ENCODE data around the gene AKR1B15. TPM values are rescaled to one million over a fixed set of nuclear protein-coding genes. Genes with fewer than 3 reads are reported as not detected.
"Not testable (repeated sequence)": the region's sequence is repeated elsewhere in the genome, so short reads cannot be mapped to it uniquely, and the experiment has no call there.

Gene AKR1B15
- total and polyA plus RNA-seq, 8 donors, result 0.25 TPM; not detected in 7

DNA sequence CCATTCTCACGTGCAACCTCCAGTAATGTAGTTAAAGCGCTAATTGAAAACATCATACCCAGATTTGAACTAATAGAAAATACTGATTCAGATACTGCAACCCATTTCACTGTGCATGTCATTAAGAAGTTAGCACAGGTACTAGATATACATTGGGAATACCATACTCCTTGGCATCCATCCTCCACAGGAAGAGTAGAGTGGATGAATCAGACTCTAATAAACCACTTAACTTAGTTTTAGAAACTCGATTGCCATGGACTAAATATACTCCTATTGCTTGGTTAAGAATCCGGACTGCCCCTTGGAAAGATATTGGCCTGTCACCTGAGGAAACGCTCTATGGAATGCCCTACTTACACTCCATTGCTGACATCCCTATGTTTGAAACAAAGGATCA is 9.5 kb downstream of the AKR1B15 start:
- no peak for DNase-seq
- intact Hi-C loops (cut with DNase I), result no loop called here

DNA sequence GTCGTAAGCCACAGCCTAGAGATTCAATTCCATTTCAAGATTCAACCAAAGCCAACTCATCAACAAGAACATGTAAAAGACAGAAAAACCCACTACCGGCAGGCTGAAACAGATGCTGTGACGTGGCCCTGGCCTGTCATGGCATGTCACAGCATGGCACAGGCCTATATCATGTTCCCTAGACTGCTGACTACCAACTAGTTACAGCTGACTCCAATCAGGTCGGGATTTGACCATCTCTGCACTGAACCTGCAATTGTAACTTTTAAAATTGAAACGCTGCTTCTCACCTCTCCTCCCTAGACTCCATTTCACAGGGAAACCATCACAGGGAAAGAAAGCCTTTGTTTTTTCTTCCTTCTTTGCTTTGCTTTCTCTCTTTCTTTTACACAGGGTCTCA is 12.7 kb downstream of the AKR1B15 start:
- WGBS, 2 donors, result 80 to 82% methylated on average over 4 to 5 of the region's 5 CpGs
- ATAC-seq; H3K27ac ChIP-seq; H3K4me1 ChIP-seq; H3K4me3 ChIP-seq; DNase-seq; H3K27me3 ChIP-seq; intact Hi-C loops (cut with DNase I); FAIRE-seq; H3K36me3 ChIP-seq; H3K9me3 ChIP-seq: not testable (repeated sequence)

More for the DNA sequence above, 9.5 kb downstream of the AKR1B15 start:
- FAIRE-seq (no peak), ATAC-seq (no peak)
- no peak overlapping the region for H3K4me3 ChIP-seq
- no peaks in the 10 kb centered on the region for H3K4me1 ChIP-seq
- no peaks in the 10 kb centered on the region for H3K9me3 ChIP-seq
- no peaks in the 10 kb centered on the region for H3K36me3 ChIP-seq
- H3K27me3 ChIP-seq, result no peaks in the 10 kb centered on the region
- WGBS, 2 donors, result 83 to 85% methylated on average over 5 of the region's 5 CpGs
- no peak overlapping the region for H3K27ac ChIP-seq
- TF ChIP-seq, protein P1, sequence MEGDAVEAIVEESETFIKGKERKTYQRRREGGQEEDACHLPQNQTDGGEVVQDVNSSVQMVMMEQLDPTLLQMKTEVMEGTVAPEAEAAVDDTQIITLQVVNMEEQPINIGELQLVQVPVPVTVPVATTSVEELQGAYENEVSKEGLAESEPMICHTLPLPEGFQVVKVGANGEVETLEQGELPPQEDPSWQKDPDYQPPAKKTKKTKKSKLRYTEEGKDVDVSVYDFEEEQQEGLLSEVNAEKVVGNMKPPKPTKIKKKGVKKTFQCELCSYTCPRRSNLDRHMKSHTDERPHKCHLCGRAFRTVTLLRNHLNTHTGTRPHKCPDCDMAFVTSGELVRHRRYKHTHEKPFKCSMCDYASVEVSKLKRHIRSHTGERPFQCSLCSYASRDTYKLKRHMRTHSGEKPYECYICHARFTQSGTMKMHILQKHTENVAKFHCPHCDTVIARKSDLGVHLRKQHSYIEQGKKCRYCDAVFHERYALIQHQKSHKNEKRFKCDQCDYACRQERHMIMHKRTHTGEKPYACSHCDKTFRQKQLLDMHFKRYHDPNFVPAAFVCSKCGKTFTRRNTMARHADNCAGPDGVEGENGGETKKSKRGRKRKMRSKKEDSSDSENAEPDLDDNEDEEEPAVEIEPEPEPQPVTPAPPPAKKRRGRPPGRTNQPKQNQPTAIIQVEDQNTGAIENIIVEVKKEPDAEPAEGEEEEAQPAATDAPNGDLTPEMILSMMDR (IDR thresholded peaks at IDR 0.05), result no peak

DNA sequence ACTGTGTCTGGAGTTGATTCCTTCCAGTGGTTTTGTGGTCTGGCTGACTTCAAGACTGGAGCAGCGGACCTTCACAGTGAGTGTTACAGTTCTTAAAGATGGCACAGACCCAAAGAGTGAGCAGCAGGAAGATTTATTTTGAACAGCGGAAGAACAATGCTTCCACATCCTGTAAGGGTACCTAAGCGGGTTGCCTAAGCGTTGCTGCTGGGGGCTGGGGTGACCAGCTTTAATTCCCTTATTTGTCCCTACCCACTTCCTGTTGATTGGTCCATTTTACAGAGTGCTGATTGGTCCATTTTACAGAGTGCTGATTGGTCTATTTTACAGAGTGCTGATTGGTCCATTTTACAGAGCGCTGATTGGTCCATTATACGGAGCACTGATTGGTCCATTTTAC is 13.2 kb downstream of the AKR1B15 start:
- ATAC-seq (peak in 1 of 4 donors; percentile 38), FAIRE-seq (no peak), DNase-seq (no peak)
- Histone ChIP-seq H3K4me3 (no peak overlapping the region), H3K36me3 (no peaks in the 10 kb centered on the region), H3K4me1 (no peaks in the 10 kb centered on the region), H3K27me3 (no peaks in the 10 kb centered on the region), H3K27ac (no peak overlapping the region), H3K9me3 (no peaks in the 10 kb centered on the region)
- 88 to 93% methylated on average over 6 of the region's 6 CpGs for WGBS, 2 donors
- intact Hi-C loops (cut with DNase I), result no loop called here
- TF ChIP-seq, protein P1 (IDR thresholded peaks at IDR 0.05), result no peak

DNA sequence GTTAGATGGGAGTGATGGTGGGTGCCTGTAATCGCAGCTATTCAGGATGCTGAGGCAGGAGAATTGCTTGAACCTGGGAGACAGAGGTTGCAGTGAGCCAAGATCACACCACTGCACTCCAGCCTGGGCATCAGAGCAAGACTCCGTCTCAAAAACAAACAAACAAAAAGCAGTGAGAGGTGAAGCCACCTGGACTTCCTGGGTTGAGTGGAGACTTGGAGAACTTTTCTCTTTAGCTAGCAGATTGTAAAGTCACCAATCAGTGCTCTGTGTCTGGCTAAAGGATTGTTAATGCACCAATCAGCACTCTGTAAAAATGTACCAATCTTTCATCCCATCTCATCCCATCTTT is 14.5 kb downstream of the AKR1B15 start:
- intact Hi-C loops (cut with DNase I); FAIRE-seq; H3K4me3 ChIP-seq; ATAC-seq; H3K27ac ChIP-seq; H3K36me3 ChIP-seq; H3K27me3 ChIP-seq; DNase-seq; H3K9me3 ChIP-seq; H3K4me1 ChIP-seq: not testable (repeated sequence)
- 64 to 87% methylated on average over 2 of the region's 2 CpGs for WGBS, 2 donors

DNA sequence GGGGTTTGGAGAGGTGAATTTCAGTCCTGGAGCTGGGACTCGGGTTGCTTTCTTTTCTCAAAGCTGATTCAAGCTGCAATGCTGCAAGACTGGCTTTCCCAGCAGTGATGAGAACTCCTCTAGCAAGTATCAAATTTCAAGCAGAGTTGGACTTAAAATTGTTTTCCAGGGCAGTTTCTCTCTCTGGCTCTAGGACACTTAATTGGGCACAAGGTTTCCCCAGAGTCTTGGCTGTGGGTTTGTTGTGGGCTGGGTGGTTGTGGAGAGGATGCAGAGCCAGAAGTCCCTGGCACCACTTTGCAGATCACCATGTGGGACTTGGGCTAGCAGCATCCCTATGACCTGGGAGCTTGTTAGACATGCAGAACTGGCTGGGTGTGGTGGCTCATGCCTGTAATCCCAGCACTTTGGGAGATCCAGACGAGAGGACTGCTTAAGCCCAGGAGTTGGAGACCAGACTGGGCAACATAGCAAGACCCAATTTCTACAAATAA is 16.8 kb downstream of the AKR1B15 start:
- Histone ChIP-seq H3K36me3 (no peaks in the 10 kb centered on the region), H3K27me3 (no peaks in the 10 kb centered on the region), H3K9me3 (no peaks in the 10 kb centered on the region), H3K27ac (no peak overlapping the region), H3K4me3 (no peak overlapping the region), H3K4me1 (no peaks in the 10 kb centered on the region)
- ATAC-seq (peak in 1 of 4 donors; percentile 41), FAIRE-seq (no peak), DNase-seq (no peak)
- WGBS, 2 donors, result 64 to 71% methylated on average over 2 of the region's 2 CpGs
- intact Hi-C loops (cut with DNase I), result no loop called here
- TF ChIP-seq, protein P1 (IDR thresholded peaks at IDR 0.05), result no peak

DNA sequence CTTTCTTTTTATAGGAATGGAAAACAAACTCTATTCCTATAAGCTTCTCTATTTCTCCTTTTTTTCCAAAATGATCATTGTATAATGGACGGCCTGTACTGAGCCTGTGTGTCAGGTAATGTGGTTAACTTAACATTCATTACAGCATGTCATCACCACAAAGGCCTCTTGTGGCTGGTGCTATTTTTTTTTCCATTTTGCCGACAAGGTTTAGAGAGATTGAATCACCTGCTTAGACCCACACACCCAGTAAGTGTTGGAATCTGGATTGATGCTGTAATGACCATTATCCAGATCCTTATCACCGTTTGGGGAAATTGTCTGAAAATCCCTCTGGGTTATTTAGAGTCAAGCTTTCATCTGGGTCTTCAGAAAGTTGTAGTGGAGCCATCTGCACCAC is 18.5 kb downstream of the AKR1B15 start:
- FAIRE-seq (no peak), ATAC-seq (no peak), DNase-seq (no peak)
- Histone ChIP-seq H3K9me3 (no peaks in the 10 kb centered on the region), H3K36me3 (no peaks in the 10 kb centered on the region), H3K4me1 (no peaks in the 10 kb centered on the region), H3K4me3 (no peak overlapping the region), H3K27me3 (no peaks in the 10 kb centered on the region), H3K27ac (no peak overlapping the region)
- intact Hi-C loops (cut with DNase I), result no loop called here
- WGBS, 2 donors, result 39 to 45% methylated on average over 3 of the region's 3 CpGs
- TF ChIP-seq, protein P1 (IDR thresholded peaks at IDR 0.05), result no peak

DNA sequence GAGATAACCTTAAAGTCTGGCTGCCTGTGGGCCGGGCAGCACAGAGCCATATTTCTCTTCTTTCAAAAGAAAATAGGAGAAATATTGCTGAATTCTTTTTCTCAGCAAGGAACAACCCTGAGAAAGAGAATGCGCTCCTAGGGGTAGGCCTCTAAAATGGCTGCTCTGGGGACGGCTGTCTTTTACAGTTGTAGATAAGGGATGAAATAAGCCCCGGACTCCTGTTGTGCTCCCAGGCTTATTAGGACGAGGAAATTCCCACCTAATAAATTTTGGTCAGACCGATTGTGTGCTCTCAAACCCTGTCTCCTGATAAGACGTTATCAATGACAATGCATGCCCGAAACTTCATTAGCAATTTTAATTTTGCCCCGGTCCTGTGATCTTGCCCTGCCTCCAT is 21.1 kb downstream of the AKR1B15 start:
- DNase-seq; H3K4me1 ChIP-seq; H3K4me3 ChIP-seq; H3K27me3 ChIP-seq; H3K36me3 ChIP-seq; H3K27ac ChIP-seq; H3K9me3 ChIP-seq; FAIRE-seq; ATAC-seq; intact Hi-C loops (cut with DNase I): not testable (repeated sequence)
- WGBS, 2 donors, result 82 to 88% methylated on average over 9 of the region's 9 CpGs

All from pancreas (tissue), 10 donors.